Thoracic aorta (tissue), 2 donors: ENCODE measurements around the gene CNTN2. TPM values are rescaled to one million over a fixed set of nuclear protein-coding genes. Genes with fewer than 3 reads are reported as not detected.

ENCODE experiments used
- ATAC-seq: fragments of 150-250 bp; one replicate; pipeline ENCODE4 v1.8.0; 2017; ENCODE audit warnings: low read depth; ENCODE audit not compliant: insufficient number of reproducible peaks, low FRiP score
- DNase-seq: peaks from one replicate; pipeline ENCODE4 v3.0.0-alpha.2; 2020; ENCODE audit warnings: low spot score
- H3K27ac ChIP-seq, 2 donors: fragments of 200-600 bp; sonication (generic); 1 replicate in 1 of 2; 2 replicates in 1 of 2; pipeline ENCODE4 v1.5.1; 2016; ENCODE audit warnings: mild to moderate bottlenecking in 2 of 2, moderate library complexity in 2 of 2
- H3K27me3 ChIP-seq: fragments of 200-600 bp; sonication (generic); replicated peaks from 2 replicates; pipeline ENCODE4 v1.6.0; 2016; ENCODE audit warnings: mild to moderate bottlenecking; ENCODE audit not compliant: insufficient read depth
- H3K36me3 ChIP-seq: fragments of 200-600 bp; sonication (generic); one replicate; pipeline ENCODE4 v1.5.1; 2016
- H3K4me1 ChIP-seq, 2 donors: fragments of 200-600 bp; sonication (generic); 1 replicate in 1 of 2; 2 replicates in 1 of 2; pipeline versions ENCODE4 v1.5.1 to v1.6.0; 2016; ENCODE audit warnings: low read depth in 2 of 2, mild to moderate bottlenecking in 1 of 2; ENCODE audit not compliant: control insufficient read depth in 1 of 2
- H3K4me3 ChIP-seq: fragments of 200-600 bp; sonication (generic); 2 replicates; pipeline ENCODE4 v1.5.1; 2016; ENCODE audit warnings: mild to moderate bottlenecking
- H3K9me3 ChIP-seq: fragments of 200-600 bp; sonication (generic); 2 replicates; pipeline ENCODE4 v1.5.1; 2016
- total RNA-seq, 2 donors: library from RNA; depleted of rRNA; stranded (reverse); fragments of >200 nt; gene quantifications; one replicate each; pipeline versions ENCODE4 v1.1.0 to v1.2.3, GENCODE V29; 2016
- TF ChIP-seq, protein P1 (sequence below): fragments of 200-600 bp; sonication (generic); IDR thresholded peaks from one replicate; pipeline ENCODE4 v1.5.1; 2019; ENCODE audit warnings: antibody characterized with exemption

The CNTN2 gene
- total RNA-seq, 2 donors from 2014 or later = 0.68 to 1.4 TPM

- Histone ChIP-seq H3K4me1 (no peaks in the 10 kb centered on the region), H3K27me3 (no peaks in the 10 kb centered on the region), H3K36me3 (peaks cover 52% of the 10 kb centered on the region), H3K9me3 (no peaks in the 10 kb centered on the region), H3K4me3 (no peak overlapping the region), H3K27ac (no peak overlapping the region)
- DNase-seq = no peak
- ATAC-seq = no peak
- TF ChIP-seq, protein P1, sequence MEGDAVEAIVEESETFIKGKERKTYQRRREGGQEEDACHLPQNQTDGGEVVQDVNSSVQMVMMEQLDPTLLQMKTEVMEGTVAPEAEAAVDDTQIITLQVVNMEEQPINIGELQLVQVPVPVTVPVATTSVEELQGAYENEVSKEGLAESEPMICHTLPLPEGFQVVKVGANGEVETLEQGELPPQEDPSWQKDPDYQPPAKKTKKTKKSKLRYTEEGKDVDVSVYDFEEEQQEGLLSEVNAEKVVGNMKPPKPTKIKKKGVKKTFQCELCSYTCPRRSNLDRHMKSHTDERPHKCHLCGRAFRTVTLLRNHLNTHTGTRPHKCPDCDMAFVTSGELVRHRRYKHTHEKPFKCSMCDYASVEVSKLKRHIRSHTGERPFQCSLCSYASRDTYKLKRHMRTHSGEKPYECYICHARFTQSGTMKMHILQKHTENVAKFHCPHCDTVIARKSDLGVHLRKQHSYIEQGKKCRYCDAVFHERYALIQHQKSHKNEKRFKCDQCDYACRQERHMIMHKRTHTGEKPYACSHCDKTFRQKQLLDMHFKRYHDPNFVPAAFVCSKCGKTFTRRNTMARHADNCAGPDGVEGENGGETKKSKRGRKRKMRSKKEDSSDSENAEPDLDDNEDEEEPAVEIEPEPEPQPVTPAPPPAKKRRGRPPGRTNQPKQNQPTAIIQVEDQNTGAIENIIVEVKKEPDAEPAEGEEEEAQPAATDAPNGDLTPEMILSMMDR = no peak
These were observed 48.2 kb downstream of the CNTN2 start for GRCh38 chr1:205091043-205091740.

DNA sequence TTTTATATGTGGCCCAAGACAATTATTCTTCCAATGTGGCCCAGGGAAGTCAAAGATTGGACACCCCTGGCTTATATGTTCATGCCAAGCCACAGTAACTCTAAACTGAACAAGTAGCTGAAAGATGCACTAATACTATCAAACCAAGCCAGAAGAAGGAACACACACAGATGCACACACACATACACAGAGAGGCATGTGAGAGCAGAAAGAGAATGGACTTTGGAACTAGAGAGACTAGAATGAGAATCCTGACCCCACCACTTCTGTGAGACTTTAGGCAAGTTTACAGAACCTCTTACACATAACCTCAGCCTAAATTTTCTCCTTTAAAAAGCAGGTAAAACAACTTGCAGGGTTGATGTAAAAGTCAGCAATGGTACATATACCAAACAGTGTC lies 52.4 kb downstream of the CNTN2 start:
- no peaks in the 10 kb centered on the region for H3K27me3 ChIP-seq
- no peak for ATAC-seq
- peaks cover 64% of the 10 kb centered on the region for H3K36me3 ChIP-seq
- H3K9me3 ChIP-seq = no peaks in the 10 kb centered on the region
- H3K4me3 ChIP-seq = no peak overlapping the region
- no peak for DNase-seq
- H3K27ac ChIP-seq = no peak overlapping the region
- H3K4me1 ChIP-seq = no peaks in the 10 kb centered on the region
- TF ChIP-seq, protein P1 = no peak

DNA sequence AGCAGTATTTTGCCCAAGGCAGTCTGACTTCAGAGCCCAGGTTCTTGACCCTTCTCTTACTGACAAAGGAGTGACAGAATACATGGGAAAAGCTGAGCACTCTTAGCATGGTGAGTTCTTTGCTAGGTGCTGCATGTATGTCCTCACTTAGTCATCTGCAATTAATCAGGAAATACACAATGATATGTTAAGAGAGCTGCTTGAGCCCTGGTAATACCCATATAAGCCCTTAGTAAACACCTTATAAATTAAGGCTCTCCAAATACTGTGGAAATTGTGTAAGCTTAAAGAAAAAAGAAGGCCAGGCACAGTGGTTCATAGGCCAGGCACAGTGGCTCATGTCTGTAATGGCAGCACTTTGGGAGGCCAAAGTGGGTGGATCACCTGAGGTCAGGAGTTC lies 55.2 kb downstream of the CNTN2 start:
- peaks cover 68% of the 10 kb centered on the region for H3K36me3 ChIP-seq

DNA sequence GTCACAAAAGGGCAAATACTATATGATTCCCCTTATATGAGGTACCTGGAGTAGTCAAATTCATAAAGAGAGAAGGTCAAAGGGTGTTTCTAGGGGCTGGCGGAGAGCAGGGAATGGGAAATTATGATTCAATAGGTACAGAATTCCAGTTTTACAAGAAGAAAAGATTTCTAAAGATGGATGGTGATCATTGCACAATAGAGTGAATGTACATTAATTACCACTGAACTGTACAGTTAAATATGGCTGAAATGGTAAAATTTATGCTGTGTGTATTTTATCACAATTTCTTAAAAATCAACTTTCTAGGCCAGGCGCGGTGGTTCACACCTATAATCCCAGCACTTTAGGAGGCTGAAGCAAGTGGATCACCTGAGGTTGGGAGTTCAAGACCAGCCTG lies 59.4 kb downstream of the CNTN2 start:
- ATAC-seq (no peak), DNase-seq (no peak)
- no peaks in the 10 kb centered on the region for H3K9me3 ChIP-seq
- H3K4me3 ChIP-seq = no peak overlapping the region
- H3K36me3 ChIP-seq = peaks cover 74% of the 10 kb centered on the region
- TF ChIP-seq, protein P1 = no peak
- H3K4me1 ChIP-seq = no peaks in the 10 kb centered on the region
- H3K27me3 ChIP-seq = no peaks in the 10 kb centered on the region
- H3K27ac ChIP-seq = no peak overlapping the region

More for the DNA sequence above, 55.2 kb downstream of the CNTN2 start:
- no peak overlapping the region for H3K4me3 ChIP-seq
- H3K9me3 ChIP-seq = no peaks in the 10 kb centered on the region
- DNase-seq (no peak), ATAC-seq (no peak)
- TF ChIP-seq, protein P1 = no peak
- H3K4me1 ChIP-seq = no peaks in the 10 kb centered on the region
- no peaks in the 10 kb centered on the region for H3K27me3 ChIP-seq
- no peak overlapping the region for H3K27ac ChIP-seq

DNA sequence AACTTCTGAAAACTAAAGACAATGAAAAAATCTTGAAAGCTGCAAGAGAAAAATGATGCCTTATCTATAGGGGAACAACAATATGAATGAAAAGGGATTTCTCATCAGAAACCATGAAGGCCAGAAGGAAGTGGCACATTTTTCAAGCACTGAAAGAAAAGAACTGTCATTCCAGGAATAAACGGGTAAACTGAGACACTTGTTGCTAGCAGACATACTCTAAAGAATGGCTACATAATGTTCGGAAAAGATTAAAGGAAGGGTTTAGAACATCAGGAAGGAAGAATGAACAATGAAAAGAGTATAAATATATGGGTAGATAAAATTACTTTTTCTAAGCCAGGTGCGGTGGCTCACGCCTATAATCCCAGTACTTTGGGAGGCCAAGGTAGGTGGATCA lies 64.3 kb downstream of the CNTN2 start:
- TF ChIP-seq, protein P1 = no peak
- no peak overlapping the region for H3K4me3 ChIP-seq
- H3K27ac ChIP-seq = no peak overlapping the region
- no peaks in the 10 kb centered on the region for H3K4me1 ChIP-seq
- H3K36me3 ChIP-seq = peaks cover 50% of the 10 kb centered on the region
- DNase-seq = no peak
- H3K27me3 ChIP-seq = no peaks in the 10 kb centered on the region
- ATAC-seq = no peak
- no peaks in the 10 kb centered on the region for H3K9me3 ChIP-seq
